Measurements from ENCODE around the gene C1QTNF9B.

DNA sequence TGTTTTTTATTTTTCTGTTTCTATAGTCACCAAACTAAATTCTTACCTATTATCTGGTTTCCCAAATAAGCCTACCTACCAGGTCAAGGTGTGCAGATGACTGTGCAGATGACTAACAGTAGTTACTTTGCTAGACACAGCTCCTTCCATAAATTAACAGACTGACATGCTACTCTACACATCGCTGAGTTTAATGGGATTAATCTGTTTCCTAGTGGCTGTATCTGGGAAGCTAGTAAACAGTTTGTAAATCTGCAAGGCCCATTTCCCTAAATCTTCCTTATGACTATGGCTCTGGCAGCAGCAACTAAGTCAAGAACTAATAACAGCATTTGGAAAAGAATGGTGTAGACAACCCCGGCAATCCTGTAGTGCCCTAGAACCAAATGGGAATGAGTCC is 36.0 kb downstream of the C1QTNF9B start:
- TF ChIP-seq CTCF (IDR thresholded peaks at IDR 0.05), result no peak
- TF ChIP-seq EZH2phosphoT487 (IDR thresholded peaks at IDR 0.05), result no peak
- no peak for TF ChIP-seq EZH2 (IDR thresholded peaks at IDR 0.05)
